NOMO-1 treated with DMSO at 0.1 percent for 48 hours (cell line): Measurements from ENCODE around the gene ATG2A.
A peak's percentile ranks its signal among the peaks of the same experiment; 100 is the strongest.

Experiments
- DNase-seq: peaks from one replicate; lab custom pipeline; 2025; ENCODE audit not compliant: unreplicated experiment; lab: John Stamatoyannopoulos, UW

The ATG2A gene

DNA sequence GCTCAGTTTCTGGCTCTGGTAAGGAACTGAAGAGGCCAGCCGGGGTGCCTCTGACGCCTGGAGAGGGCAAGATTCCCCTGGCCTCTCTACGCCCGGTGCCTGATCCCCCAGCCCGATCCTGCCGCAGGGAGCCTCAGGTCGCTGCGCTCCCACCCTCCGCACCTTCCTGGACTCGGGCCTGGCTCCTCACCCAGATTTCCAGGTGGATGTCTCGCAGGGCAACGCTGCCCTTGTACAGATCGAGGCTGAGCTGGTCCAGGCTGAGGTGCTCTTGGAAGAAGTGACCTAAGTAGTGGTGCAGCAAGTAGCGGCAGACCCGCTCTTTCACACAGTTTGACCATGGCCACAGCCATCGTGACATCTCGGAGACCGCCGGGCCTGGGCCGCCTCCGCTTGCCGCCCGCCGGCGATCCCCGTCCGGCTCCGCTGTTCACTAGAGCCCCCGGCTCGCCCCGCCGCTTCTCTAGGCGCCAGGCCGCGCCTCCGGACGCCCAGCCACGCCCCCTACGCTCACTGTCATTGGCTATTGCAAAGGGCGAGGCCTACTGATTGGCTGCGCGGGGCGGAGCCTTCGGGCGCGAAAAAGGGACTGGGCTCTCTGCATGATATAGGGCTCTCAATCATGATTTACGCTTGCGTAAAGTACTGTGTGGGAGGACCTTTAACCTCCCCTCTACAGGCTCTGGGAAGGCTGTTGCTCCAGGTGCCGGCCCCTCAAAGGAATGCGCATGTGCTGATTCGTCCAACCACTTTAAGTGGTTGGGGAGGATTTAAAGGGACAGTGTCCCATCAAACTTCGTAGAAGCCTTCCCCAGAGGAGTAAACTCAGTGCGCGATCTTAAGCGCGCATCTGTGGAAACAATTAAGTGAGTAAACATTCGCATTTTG is at the start of gene ATG2A:
Gene ATG2A (minus strand): TSS at position 435 of the 888 bp plus-strand sequence. CDS start 74 bp downstream, at position 361.
- DNase-seq: peak; percentile 100

- DNase-seq: no peak
Observed at GRCh38 chr11:64963072-64963631, 46.1 kb upstream of the ATG2A start.

DNA sequence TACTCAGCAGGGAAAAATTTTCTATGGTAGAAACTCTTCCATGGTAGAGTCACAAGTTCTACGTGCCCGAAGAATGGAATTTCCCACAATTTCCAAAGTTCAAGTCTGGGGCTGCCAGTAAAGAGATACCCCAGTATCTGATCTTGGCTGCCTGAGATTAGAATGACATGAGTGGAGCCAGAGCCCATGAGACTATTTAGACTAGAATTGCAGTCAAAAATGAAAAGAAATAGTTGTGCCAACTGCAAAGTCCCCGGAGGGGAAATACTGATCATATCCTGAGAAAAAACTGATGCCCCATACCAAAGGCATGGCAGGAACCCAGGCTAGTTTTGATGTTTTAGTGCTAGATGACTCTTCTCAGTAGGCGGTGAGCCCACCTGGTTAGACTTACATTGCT is 43.7 kb upstream of the ATG2A start:
- DNase-seq: no peak

DNA sequence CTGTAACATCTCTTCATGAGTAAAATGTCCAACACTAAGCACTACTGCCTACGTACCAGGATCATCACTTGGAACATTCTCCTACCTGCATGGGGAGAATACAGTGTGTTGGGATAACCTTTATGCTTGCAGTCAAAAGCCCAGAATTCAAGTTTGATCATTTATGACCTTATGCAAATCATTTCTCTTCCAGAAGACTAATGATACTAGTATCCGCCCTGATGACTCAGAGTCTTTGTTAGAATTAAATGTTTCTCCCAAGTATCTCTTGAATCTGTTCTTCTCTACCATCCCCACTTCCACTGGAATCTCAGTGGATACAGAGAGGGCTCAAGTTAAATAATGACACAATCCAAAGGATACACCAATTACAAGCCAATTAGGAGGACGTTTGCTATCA is 42.5 kb upstream of the ATG2A start:
- no peak for DNase-seq

DNA sequence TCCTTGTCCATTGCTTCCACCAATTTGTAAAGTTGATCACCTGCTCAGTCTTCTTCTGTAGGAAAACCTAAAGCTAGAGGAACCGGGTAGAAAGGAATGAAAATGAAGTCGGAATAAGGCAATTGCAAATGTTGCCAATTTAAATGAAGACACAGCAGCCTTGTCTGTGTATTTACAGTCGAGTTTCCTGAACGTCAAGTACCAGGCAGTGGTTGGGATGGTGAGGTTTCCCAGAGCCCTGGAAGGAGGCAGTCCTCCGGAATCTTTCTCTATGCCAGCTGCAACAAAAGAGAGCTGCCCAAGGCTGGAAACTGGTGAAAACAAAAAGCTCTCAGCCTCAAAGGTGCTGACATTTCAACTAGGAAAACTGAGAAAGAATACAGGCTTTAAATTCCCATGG is 37.2 kb upstream of the ATG2A start:
- DNase-seq: no peak

DNA sequence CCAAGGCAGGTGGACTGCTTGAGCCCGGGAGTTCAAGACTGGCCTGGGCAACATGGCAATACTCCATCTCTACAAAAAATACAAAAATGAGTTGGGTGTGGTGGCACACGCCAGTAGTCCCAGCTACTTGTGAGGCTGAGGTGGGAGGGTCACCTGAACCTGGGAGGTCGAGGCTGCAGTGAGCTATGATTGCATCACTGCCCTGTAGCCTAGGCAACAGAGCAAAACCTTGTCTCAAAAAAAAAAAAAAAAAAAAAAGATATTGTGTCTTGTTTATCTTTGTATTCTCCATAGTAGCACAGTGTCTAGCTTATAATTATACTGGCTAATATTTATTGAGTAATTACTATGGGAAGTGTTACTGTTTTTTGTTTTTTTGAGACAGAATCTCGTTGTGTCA is 34.5 kb upstream of the ATG2A start:
- no peak for DNase-seq

DNA sequence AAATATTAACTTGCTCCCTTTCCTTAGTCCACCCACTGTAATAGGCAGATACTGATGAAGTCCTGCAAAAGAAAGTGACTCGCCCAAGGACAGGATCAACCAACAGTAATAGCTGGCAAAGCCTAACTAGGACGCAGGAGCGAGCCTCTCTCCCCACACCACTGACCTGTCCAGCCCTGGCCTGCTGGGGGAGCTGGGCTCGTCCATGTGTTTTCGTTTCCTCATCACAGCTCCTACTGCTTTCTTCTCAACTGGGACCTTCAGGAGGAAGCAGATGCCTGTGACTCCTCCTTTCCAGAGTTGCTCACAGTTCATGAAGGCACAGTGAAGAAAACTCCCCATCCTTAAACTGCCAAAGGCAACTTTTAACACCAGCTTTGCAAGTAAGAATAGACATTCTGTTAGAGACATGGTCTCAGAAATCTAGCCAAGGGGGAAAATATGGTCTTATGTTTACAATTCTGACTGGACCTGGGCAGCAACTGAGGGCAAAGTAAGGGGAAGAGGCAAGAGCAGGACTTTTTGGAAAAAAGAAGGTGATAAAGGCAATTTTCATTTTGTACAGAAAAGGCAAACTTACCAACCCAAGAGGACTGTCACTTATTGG is 30.3 kb upstream of the ATG2A start:
- DNase-seq: no peak

DNA sequence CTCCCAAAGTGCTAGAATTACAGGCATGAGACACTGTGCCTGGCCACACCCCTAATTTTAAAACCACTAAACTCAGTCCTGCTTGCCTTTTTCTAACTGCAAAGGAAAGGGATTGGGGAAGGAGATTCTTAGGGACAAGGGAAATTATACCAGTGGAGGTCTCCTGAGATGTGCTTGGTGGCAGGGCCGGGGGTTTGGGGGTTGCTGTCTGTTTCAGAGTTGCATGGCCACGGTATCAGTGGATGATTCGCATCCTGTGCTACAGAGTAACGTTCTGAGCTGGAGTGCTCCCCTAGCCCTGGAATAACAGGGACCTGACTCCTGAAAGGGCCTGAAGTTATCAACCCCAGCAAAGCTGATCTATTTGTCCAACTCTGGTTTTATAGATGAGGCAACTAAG is 19.5 kb upstream of the ATG2A start:
- no peak for DNase-seq

GRCh38 chr11:64935359-64936081 is 18.5 kb upstream of the ATG2A start, which contains the start of gene GPHA2:
Gene GPHA2 (minus strand): TSS chr11:64935893. CDS start chr11:64935460, 433 bp downstream.
- DNase-seq: no peak

GRCh38 chr11:64934682-64935358 is 17.8 kb upstream of the ATG2A start:
- DNase-seq: no peak

- DNase-seq: peak; percentile 16
Observed at GRCh38 chr11:64933935-64934681, 17.1 kb upstream of the ATG2A start.

DNA sequence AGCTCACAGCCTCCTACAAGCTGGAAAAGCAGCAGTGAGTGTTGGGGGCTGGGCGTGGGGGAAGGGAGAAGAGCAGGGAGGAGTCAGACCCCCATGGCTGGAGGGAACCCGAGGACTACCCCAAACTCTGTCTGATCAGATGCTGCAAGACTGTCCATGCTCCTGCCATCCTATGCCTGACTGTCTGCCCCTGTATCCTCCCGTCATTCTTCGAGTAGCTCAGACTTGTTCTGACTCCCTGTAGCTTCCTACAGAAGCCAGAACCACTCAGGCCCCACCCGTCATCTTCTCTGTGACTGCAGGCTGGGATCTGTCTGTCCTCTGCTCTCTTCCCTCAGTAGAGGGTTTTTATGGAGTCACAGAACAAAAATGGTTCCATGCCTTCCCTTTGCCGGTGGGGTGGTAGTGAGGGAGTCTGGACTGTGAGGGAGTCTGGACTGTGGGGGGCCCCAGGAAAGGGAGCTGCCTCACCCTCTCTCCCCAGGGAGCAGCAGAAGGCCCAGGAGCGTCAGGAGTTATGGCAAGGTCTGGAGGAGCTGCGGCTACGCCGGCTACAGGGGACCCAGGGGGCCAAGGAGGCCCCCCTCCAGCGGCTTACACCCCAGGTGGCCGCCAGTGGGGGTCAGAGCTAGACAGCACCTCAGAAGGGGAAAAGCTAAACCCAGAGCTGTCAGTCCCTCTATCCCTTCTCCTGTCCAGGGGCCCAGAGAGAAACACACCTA is 16.4 kb upstream of the ATG2A start:
- DNase-seq: no peak

GRCh38 chr11:64932324-64932723 is 15.3 kb upstream of the ATG2A start:
- DNase-seq: no peak

- no peak for DNase-seq
Observed at GRCh38 chr11:64931290-64931689, 14.3 kb upstream of the ATG2A start.

- DNase-seq: no peak
Observed at GRCh38 chr11:64930340-64930739, 13.3 kb upstream of the ATG2A start.

DNA sequence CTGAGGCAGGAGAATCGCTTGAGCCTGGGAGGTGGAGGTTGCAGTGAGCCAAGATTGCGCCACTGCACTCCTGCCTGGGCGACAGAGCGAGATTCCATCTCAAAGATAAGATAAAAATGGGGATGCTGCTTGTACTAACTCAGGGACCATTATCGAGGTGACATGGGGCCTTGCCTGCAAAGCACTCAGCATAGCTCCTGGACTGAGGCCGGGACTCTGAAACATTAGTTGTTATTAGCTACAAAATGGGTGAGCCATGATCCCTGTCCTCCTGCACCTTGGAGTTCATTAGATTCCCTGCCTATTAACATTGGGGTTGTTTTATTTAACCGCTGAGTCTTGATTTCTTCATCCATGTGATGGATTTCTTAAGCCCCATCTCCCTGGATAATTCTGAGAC is 12.6 kb upstream of the ATG2A start:
- DNase-seq: no peak

GRCh38 chr11:64928957-64929356 is 11.9 kb upstream of the ATG2A start:
- no peak for DNase-seq

DNA sequence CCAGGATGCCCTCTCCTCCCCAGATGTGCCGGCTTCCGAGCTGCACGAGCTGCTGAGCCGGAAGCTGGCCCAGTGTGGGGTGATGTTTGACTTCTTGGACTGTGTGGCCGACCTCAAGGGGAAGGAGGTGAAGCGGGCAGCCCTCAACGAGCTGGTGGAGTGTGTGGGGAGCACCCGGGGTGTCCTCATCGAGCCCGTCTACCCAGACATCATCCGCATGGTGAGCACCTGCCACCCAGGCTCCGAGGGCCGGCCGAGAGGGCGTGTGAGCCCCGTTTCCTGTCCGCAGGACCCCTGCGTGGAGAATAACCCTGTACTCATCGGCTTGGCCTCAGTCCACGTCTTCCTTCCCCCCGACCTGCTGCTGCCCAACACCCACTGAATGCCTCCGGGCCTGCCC is 9.7 kb upstream of the ATG2A start:
- no peak for DNase-seq
